ENCODE data around the gene NFU1.

DNA sequence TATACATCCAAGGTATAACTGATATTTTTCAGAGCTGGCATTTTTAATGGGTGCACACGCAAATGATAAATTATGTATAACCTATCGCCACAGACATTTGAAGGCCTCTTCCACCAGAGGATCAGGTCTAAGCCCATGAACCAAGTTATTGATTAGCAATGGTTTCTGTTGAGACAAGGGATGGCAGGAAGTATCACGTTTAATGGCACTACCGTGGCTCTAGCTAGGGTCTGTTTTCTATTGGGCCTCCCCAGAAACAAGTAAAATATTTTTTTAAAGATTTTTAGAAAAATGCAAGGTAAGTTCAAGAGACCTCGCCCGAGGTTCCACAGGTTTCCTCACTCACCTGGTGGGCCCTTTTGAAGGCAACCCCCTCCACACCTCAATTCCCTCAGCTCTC, 50.9 kb downstream of the NFU1 start:
- TF ChIP-seq, protein P1, sequence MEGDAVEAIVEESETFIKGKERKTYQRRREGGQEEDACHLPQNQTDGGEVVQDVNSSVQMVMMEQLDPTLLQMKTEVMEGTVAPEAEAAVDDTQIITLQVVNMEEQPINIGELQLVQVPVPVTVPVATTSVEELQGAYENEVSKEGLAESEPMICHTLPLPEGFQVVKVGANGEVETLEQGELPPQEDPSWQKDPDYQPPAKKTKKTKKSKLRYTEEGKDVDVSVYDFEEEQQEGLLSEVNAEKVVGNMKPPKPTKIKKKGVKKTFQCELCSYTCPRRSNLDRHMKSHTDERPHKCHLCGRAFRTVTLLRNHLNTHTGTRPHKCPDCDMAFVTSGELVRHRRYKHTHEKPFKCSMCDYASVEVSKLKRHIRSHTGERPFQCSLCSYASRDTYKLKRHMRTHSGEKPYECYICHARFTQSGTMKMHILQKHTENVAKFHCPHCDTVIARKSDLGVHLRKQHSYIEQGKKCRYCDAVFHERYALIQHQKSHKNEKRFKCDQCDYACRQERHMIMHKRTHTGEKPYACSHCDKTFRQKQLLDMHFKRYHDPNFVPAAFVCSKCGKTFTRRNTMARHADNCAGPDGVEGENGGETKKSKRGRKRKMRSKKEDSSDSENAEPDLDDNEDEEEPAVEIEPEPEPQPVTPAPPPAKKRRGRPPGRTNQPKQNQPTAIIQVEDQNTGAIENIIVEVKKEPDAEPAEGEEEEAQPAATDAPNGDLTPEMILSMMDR (tag by site-specific recombination; IDR thresholded peaks at IDR 0.05): no peak
- TF ChIP-seq ZNF138 (tag by site-specific recombination; IDR thresholded peaks at IDR 0.05; ENCODE audit: borderline replicate concordance) (no peak), ZNF830 (tag by site-specific recombination; IDR thresholded peaks at IDR 0.05; ENCODE audit: low read depth) (no peak), BCL11B (tag by site-specific recombination; IDR thresholded peaks at IDR 0.05; ENCODE audit: low read depth) (no peak)
- TF ChIP-seq, protein P2, sequence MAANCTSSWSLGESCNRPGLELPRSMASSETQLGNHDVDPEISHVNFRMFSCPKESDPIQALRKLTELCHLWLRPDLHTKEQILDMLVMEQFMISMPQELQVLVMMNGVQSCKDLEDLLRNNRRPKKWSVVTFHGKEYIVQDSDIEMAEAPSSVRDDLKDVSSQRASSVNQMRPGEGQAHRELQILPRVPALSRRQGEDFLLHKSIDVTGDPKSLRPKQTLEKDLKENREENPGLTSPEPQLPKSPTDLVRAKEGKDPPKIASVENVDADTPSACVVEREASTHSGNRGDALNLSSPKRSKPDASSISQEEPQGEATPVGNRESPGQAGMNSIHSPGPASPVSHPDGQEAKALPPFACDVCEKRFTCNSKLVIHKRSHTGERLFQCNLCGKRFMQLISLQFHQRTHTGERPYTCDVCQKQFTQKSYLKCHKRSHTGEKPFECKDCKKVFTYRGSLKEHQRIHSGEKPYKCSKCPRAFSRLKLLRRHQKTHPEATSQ (tag by site-specific recombination; IDR thresholded peaks at IDR 0.05): no peak
- TF ChIP-seq, protein P3, sequence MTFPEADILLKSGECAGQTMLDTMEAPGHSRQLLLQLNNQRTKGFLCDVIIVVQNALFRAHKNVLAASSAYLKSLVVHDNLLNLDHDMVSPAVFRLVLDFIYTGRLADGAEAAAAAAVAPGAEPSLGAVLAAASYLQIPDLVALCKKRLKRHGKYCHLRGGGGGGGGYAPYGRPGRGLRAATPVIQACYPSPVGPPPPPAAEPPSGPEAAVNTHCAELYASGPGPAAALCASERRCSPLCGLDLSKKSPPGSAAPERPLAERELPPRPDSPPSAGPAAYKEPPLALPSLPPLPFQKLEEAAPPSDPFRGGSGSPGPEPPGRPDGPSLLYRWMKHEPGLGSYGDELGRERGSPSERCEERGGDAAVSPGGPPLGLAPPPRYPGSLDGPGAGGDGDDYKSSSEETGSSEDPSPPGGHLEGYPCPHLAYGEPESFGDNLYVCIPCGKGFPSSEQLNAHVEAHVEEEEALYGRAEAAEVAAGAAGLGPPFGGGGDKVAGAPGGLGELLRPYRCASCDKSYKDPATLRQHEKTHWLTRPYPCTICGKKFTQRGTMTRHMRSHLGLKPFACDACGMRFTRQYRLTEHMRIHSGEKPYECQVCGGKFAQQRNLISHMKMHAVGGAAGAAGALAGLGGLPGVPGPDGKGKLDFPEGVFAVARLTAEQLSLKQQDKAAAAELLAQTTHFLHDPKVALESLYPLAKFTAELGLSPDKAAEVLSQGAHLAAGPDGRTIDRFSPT (tag by site-specific recombination; IDR thresholded peaks at IDR 0.05): no peak
- TF ChIP-seq, protein P4, sequence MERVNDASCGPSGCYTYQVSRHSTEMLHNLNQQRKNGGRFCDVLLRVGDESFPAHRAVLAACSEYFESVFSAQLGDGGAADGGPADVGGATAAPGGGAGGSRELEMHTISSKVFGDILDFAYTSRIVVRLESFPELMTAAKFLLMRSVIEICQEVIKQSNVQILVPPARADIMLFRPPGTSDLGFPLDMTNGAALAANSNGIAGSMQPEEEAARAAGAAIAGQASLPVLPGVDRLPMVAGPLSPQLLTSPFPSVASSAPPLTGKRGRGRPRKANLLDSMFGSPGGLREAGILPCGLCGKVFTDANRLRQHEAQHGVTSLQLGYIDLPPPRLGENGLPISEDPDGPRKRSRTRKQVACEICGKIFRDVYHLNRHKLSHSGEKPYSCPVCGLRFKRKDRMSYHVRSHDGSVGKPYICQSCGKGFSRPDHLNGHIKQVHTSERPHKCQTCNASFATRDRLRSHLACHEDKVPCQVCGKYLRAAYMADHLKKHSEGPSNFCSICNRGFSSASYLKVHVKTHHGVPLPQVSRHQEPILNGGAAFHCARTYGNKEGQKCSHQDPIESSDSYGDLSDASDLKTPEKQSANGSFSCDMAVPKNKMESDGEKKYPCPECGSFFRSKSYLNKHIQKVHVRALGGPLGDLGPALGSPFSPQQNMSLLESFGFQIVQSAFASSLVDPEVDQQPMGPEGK (tag by site-specific recombination; IDR thresholded peaks at IDR 0.05): no peak
- TF ChIP-seq, protein P5, sequence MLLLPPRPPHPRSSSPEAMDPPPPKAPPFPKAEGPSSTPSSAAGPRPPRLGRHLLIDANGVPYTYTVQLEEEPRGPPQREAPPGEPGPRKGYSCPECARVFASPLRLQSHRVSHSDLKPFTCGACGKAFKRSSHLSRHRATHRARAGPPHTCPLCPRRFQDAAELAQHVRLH (tag by site-specific recombination; IDR thresholded peaks at IDR 0.05): no peak
